GM12878 (cell line): Measurements from ENCODE around the gene STK32B. TPM values are rescaled to one million over a fixed set of nuclear protein-coding genes. Genes with fewer than 3 reads are reported as not detected.

Source experiments
- ATAC-seq: fragments of 200-7000 bp; cut with Tn5 transposase; 3 replicates; pipeline ENCODE4 v1.9.1; 2020; ENCODE audit warnings: mild to moderate bottlenecking, moderate library complexity
- BruUV-seq: library from RNA; stranded (reverse); fragments of 400-500 nt; replicated peaks from 2 replicates; lab custom pipeline; 2021; lab: Mats Ljungman, UMichigan
- CTCF ChIA-PET: fragments of 300-600 bp; sonication (Branson Sonifier 250); formaldehyde crosslinking; extraction: SDS; loops from one replicate; lab custom pipeline; 2021; ENCODE audit warnings: inconsistent platforms; lab: Yijun Ruan, JAX
- POLR2A ChIA-PET: fragments of 350-600 bp; formaldehyde crosslinking; extraction: SDS; loops from one replicate; lab custom pipeline; 2021; ENCODE audit warnings: inconsistent platforms; lab: Charles Lee
- RAD21 ChIA-PET: fragments of 300-600 bp; sonication (Branson Sonifier 250); formaldehyde crosslinking; loops from one replicate; lab custom pipeline; 2023; ENCODE audit warnings: antibody characterized with exemption; ENCODE audit not compliant: unreplicated experiment; lab: Charles Lee
- SMC1A ChIA-PET: fragments of 300-600 bp; sonication (Branson Sonifier 250); formaldehyde crosslinking; loops from one replicate; lab custom pipeline; 2023; ENCODE audit not compliant: unreplicated experiment, uncharacterized antibody; lab: Charles Lee
- DNase-seq: peaks from one replicate; pipeline ENCODE4 v3.0.0-alpha.2; 2011; ENCODE audit warnings: low read depth, low spot score
- FAIRE-seq: peaks from 3 replicates; lab custom pipeline; 2011; peaks lifted over from hg19 to GRCh38; lab: Jason Lieb, UNC
- H2AFZ ChIP-seq: 2 replicates; pipeline ENCODE4 v1.6.0; 2011; ENCODE audit warnings: low read depth, low read length, control low read depth; ENCODE audit not compliant: control insufficient read depth
- H3K27ac ChIP-seq: 2 replicates; pipeline ENCODE4 v1.5.1; 2011; ENCODE audit warnings: control low read depth; ENCODE audit not compliant: control insufficient read depth, insufficient read depth
- H3K27me3 ChIP-seq, 2 experiments: replicated peaks in 1 of 2; 2 replicates each; pipeline versions ENCODE4 v1.6.0 to v1.6.1; 2011; ENCODE audit warnings: low read length in 1 of 2; ENCODE audit not compliant: control insufficient read depth in 2 of 2, insufficient read depth in 2 of 2
- H3K36me3 ChIP-seq, 2 experiments: 2 replicates each; pipeline ENCODE4 v1.5.1; 2011; ENCODE audit warnings: low read length in 1 of 2; ENCODE audit not compliant: control insufficient read depth in 2 of 2, insufficient read depth in 2 of 2
- H3K4me1 ChIP-seq: 2 replicates; pipeline ENCODE4 v1.6.1; 2011; ENCODE audit warnings: mild to moderate bottlenecking, low read length, moderate library complexity, mixed read lengths; ENCODE audit not compliant: control insufficient read depth, insufficient read depth
- H3K4me2 ChIP-seq: 2 replicates; pipeline ENCODE4 v1.6.0; 2011; ENCODE audit warnings: control low read depth; ENCODE audit not compliant: control insufficient read depth, insufficient read depth
- H3K4me3 ChIP-seq: fragments of 200-600 bp; sonication (generic); 2 replicates; pipeline ENCODE4 v1.5.1; 2016
- H3K79me2 ChIP-seq: 2 replicates; pipeline ENCODE4 v1.6.0; 2011; ENCODE audit warnings: low read length; ENCODE audit not compliant: control insufficient read depth, insufficient read depth
- H3K9ac ChIP-seq: 2 replicates; pipeline ENCODE4 v1.8.0; 2011; ENCODE audit warnings: low read length, control low read depth, mixed read lengths; ENCODE audit not compliant: control insufficient read depth, insufficient read depth
- H3K9me3 ChIP-seq: replicated peaks from 3 replicates; pipeline ENCODE4 v1.5.1; 2011; ENCODE audit warnings: mild to moderate bottlenecking, low read length; ENCODE audit not compliant: control insufficient read depth, insufficient read depth
- H4K20me1 ChIP-seq: 2 replicates; pipeline ENCODE4 v1.6.0; 2011; ENCODE audit not compliant: control insufficient read depth, insufficient read depth
- ASH2L ChIP-seq: fragments of 300-600, 200-600 bp; sonication (generic); IDR thresholded peaks from 2 replicates; pipeline ENCODE4 v1.6.1; 2017; ENCODE audit warnings: low read depth, mild to moderate bottlenecking, borderline replicate concordance
- BHLHE40 ChIP-seq, 2 experiments: fragments of 450-650 bp in 1 of 2; IDR thresholded peaks; 2 replicates each; pipeline ENCODE4 v1.6.1; 2011 to 2017; ENCODE audit warnings: low read depth in 2 of 2, borderline replicate concordance in 1 of 2, improper control_type of control experiment in 1 of 2, low read length in 1 of 2, mild to moderate bottlenecking in 1 of 2
- CHD4 ChIP-seq: fragments of 200-600 bp; sonication (generic); IDR thresholded peaks from 2 replicates; pipeline ENCODE4 v1.6.1; 2016; ENCODE audit warnings: mild to moderate bottlenecking
- FOXK2 ChIP-seq: fragments of 450-650 bp; IDR thresholded peaks from 2 replicates; pipeline ENCODE4 v1.6.1; 2017; ENCODE audit warnings: mild to moderate bottlenecking, moderate library complexity
- GABPA ChIP-seq: IDR thresholded peaks from 2 replicates; pipeline ENCODE4 v1.6.1; 2014; ENCODE audit warnings: antibody characterized with exemption, low read depth, mild to moderate bottlenecking, inconsistent platforms
- HDGF ChIP-seq: fragments of 450-650 bp; IDR thresholded peaks from 2 replicates; pipeline ENCODE4 v1.6.1; 2016; ENCODE audit warnings: antibody characterized with exemption
- JUND ChIP-seq: IDR thresholded peaks from 2 replicates; pipeline ENCODE4 v1.6.1; 2012; ENCODE audit warnings: low read depth, mild to moderate bottlenecking, low read length, improper control_type of control experiment, moderate library complexity
- KLF5 ChIP-seq: fragments of 450-650 bp; IDR thresholded peaks from 2 replicates; pipeline ENCODE4 v1.6.1; 2014; ENCODE audit warnings: mild to moderate bottlenecking; ENCODE audit not compliant: partially characterized antibody
- MTA2 ChIP-seq: fragments of 450-650 bp; IDR thresholded peaks from 2 replicates; pipeline ENCODE4 v1.6.1; 2016; ENCODE audit warnings: low read depth, mild to moderate bottlenecking, moderate library complexity
- NR2F1 ChIP-seq: fragments of 450-650 bp; conservative IDR thresholded peaks from 2 replicates; pipeline ENCODE4 v1.6.1; 2017; ENCODE audit warnings: mild to moderate bottlenecking
- POLR2AphosphoS2 ChIP-seq: IDR thresholded peaks from 2 replicates; pipeline ENCODE4 v1.6.1; 2011; ENCODE audit warnings: low read depth, mild to moderate bottlenecking, low read length, improper control_type of control experiment, moderate library complexity
- ZBED1 ChIP-seq: IDR thresholded peaks from 2 replicates; pipeline ENCODE4 v1.6.1; 2016; ENCODE audit warnings: borderline replicate concordance
- ZNF217 ChIP-seq: fragments of 450-650 bp; IDR thresholded peaks from 2 replicates; pipeline ENCODE4 v1.6.1; 2017; ENCODE audit warnings: antibody characterized with exemption, mild to moderate bottlenecking
- ZNF24 ChIP-seq: fragments of 450-650 bp; IDR thresholded peaks from 2 replicates; pipeline ENCODE4 v1.6.1; 2017; ENCODE audit warnings: antibody characterized with exemption, mild to moderate bottlenecking
- ZNF384 ChIP-seq: IDR thresholded peaks from 2 replicates; pipeline ENCODE4 v1.6.1; 2012; ENCODE audit warnings: low read depth, mild to moderate bottlenecking, low read length, improper control_type of control experiment, borderline replicate concordance
- ZZZ3 ChIP-seq: IDR thresholded peaks from 2 replicates; pipeline ENCODE4 v1.6.1; 2011; ENCODE audit warnings: low read depth; ENCODE audit not compliant: control insufficient read depth, insufficient read length
- WGBS: methylation state at CpG from one replicate; pipeline ENCODE4 v1.1.6; 2016; ENCODE audit warnings: low lambda C conversion rate; ENCODE audit not compliant: insufficient replicate concordance, insufficient coverage; ENCODE audit errors: missing lambda C conversion rate; 5-methylcytosine and 5-hydroxymethylcytosine counted together
- in situ Hi-C: fragments of 300-500 bp; cut with MboI; formaldehyde crosslinking; loops from 9 replicates; pipeline ENCODE4 v1.14.3; 2018; ENCODE audit warnings: mixed read lengths
- intact Hi-C: fragments of 100-400 bp; cut with micrococcal nuclease; formaldehyde crosslinking; loops from one replicate; pipeline ENCODE4 v1.14.2; 2022; ENCODE audit not compliant: unreplicated experiment
- polyA plus RNA-seq, 11 experiments: library from polyadenylated mRNA; depleted of rRNA in 4 of 11; unstranded in 6 of 11; stranded (reverse) in 5 of 11; fragments of >200 nt; fragmentation: Nextera tagmentation in 4 of 11; fragmentation: Illumina TruSeq in 1 of 11; extraction: Ambion mirVana in 4 of 11; extraction: Trizol in 1 of 11; gene quantifications; 1 replicate in 1 of 11; 2 replicates in 10 of 11; pipeline versions ENCODE4 v1.2.1 to v1.2.3, GENCODE V29; 2011 to 2016; ENCODE audit warnings: inconsistent platforms in 2 of 11, missing spikeins in 2 of 11, low read depth in 1 of 11
- total RNA-seq, 4 experiments: library from RNA; depleted of rRNA in 3 of 4; stranded (reverse); fragments of >200 nt in 3 of 4; fragmentation: Illumina TruSeq in 1 of 4; extraction: Trizol in 1 of 4; gene quantifications; 2 replicates each; pipeline versions ENCODE4 v1.2.1 to v1.2.3, GENCODE V29; 2013 to 2021
- TF ChIP-seq, protein P1 (sequence below): fragments of 450-650 bp; formaldehyde crosslinking; IDR thresholded peaks from 2 replicates; pipeline ENCODE4 v1.4.0; 2020; ENCODE audit warnings: mild to moderate bottlenecking, moderate library complexity

STK32B gene
- total and polyA plus RNA-seq, 10 of the 15 experiments (the other 5 are each of a cell fraction or from before 2014, with no cell fraction given) = 0.04 to 0.12 (median 0.08) TPM; not detected in 7

DNA sequence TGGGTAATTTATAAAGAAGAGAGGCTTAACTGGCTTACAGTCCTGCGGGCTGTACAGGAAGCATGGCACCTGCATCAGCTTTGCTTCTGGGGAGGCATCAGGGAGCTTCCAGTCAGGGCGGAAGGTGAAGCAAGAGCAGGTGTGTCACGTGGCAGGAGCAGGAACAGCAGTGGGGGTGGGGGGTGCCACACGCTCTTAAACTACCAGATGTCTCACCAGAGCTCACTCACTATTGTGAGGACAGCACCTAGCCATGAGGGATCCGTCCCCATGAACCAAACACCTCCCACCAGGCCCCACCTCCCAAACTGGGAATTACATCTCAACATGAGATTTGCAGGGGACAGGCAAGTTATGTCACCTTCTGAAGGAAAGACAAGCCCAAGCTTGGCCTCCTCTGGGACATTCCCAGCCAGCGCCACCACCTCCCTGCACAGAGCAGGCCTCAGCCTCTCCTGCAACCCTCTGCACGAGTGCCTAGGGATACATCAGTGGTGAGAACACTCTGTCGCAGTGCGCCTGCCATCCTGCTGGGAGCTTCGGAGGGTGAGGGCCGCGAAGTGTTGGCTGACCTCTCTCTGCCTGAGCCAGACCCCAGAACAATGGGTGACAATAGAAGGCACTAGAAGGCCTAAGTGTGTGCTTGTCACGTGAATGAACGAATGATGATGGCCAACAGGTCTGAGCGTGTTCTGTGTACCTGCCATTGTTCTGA lies 412.8 kb downstream of the STK32B start:
- no peak overlapping the region for H3K27ac ChIP-seq
- FAIRE-seq = no peak
- H3K4me3 ChIP-seq = no peak overlapping the region
- H3K9ac ChIP-seq = no peak overlapping the region
- no peak overlapping the region for H2AFZ ChIP-seq
- no peaks in the 10 kb centered on the region for H3K27me3 ChIP-seq
- H3K4me1 ChIP-seq = no peaks in the 10 kb centered on the region
- TF ChIP-seq KLF5 (no peak), ZNF217 (no peak), HDGF (no peak), ZNF384 (no peak), GABPA (no peak), BHLHE40 (IDR thresholded peaks at IDR 0.05; ENCODE audit: borderline replicate concordance in 1 of 2, low read depth in 2 of 2, low read length in 1 of 2) (no peak), ASH2L (no peak), POLR2AphosphoS2 (no peak), NR2F1 (no peak), ZBED1 (no peak), ZZZ3 (no peak), CHD4 (no peak), MTA2 (no peak), FOXK2 (no peak), ZNF24 (no peak), JUND (no peak)
- TF ChIP-seq, protein P1, sequence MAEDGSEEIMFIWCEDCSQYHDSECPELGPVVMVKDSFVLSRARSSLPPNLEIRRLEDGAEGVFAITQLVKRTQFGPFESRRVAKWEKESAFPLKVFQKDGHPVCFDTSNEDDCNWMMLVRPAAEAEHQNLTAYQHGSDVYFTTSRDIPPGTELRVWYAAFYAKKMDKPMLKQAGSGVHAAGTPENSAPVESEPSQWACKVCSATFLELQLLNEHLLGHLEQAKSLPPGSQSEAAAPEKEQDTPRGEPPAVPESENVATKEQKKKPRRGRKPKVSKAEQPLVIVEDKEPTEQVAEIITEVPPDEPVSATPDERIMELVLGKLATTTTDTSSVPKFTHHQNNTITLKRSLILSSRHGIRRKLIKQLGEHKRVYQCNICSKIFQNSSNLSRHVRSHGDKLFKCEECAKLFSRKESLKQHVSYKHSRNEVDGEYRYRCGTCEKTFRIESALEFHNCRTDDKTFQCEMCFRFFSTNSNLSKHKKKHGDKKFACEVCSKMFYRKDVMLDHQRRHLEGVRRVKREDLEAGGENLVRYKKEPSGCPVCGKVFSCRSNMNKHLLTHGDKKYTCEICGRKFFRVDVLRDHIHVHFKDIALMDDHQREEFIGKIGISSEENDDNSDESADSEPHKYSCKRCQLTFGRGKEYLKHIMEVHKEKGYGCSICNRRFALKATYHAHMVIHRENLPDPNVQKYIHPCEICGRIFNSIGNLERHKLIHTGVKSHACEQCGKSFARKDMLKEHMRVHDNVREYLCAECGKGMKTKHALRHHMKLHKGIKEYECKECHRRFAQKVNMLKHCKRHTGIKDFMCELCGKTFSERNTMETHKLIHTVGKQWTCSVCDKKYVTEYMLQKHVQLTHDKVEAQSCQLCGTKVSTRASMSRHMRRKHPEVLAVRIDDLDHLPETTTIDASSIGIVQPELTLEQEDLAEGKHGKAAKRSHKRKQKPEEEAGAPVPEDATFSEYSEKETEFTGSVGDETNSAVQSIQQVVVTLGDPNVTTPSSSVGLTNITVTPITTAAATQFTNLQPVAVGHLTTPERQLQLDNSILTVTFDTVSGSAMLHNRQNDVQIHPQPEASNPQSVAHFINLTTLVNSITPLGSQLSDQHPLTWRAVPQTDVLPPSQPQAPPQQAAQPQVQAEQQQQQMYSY (CRISPR knock-in tag) = no peak
- H3K36me3 ChIP-seq = no peaks in the 10 kb centered on the region
- H3K79me2 ChIP-seq = no peaks in the 10 kb centered on the region
- RAD21 ChIA-PET = no interaction called here
- 31% methylated on average over 15 of the region's 15 CpGs for whole genome bisulfite sequencing
- DNase-seq = no peak
- CTCF ChIA-PET = no interaction called here
- no peak overlapping the region for H3K4me2 ChIP-seq
- BruUV-seq = no TSS peak
- ATAC-seq = no peak
- SMC1A ChIA-PET = no interaction called here
- POLR2A ChIA-PET = no interaction called here
- in situ Hi-C loops = no loop called here
- intact Hi-C loops = loop anchor here (5.0 kb wide), 1 partner anchor 253 kb away; no protein-coding TSS in a partner anchor
- H3K9me3 ChIP-seq = no peaks in the 10 kb centered on the region
- H4K20me1 ChIP-seq = no peaks in the 10 kb centered on the region
